HG03521 (cell line): ENCODE measurements around the gene MYLK.
"Not testable (repeated sequence)": the region's sequence is repeated elsewhere in the genome, so short reads cannot be mapped to it uniquely, and the experiment has no call there.

ENCODE experiments used
- ATAC-seq: cut with Tn5 transposase; IDR thresholded peaks from one replicate; pipeline ENCODE4 v1.9.1; 2021; ENCODE audit warnings: mild to moderate bottlenecking, moderate library complexity; ENCODE audit not compliant: unreplicated experiment

MYLK gene

DNA sequence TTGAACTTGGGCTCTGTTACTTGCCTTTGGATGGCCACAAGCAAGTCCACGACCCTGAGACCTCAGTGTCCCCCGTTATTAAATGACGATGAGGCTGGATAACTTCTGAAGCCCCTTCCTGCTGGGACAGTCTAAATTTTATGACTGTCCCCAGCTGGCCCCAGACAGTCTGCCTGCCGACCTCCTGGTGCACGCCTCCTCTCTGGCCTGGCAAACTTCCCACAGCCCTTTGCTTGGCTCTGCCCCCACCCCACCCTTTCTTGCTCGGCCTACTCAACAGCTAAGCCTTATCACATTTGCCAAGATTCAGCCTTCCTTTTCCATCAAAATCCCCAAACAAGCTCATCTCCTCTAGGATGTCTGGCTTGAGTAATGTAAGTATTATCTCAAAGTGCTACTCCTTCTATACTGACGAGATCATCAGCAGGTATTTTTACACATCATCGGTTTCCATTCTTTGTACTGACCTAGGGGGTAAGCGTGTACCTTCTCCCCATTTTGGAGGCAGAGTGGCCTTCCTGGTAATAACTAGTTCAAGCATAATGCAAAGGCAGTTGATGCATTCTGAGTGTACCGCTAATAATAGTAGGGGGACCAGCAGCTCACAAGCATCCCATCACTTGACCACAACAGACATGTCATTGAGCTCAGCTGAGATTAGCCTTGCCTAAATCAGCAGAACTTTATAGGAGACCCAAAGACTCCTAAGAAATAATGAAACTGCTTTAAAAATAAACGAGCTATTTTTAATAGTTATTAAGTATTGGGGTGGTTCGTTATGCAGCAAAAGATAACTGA lies 178.4 kb downstream of the MYLK start:
- ATAC-seq, result no peak

- ATAC-seq, result not testable (repeated sequence)
Measured at GRCh38 chr3:123703663-123704062, 180.5 kb downstream of the MYLK start.

- no peak for ATAC-seq
Measured at GRCh38 chr3:123702720-123703119, 181.4 kb downstream of the MYLK start.

- not testable (repeated sequence) for ATAC-seq
Measured at GRCh38 chr3:123702057-123702456, 182.1 kb downstream of the MYLK start.

- ATAC-seq, result no peak
Measured at GRCh38 chr3:123700791-123701722, 183.1 kb downstream of the MYLK start.

- ATAC-seq, result no peak
Measured at GRCh38 chr3:123698813-123699212, 185.3 kb downstream of the MYLK start.

- ATAC-seq, result no peak
Measured at GRCh38 chr3:123696808-123697207, 187.3 kb downstream of the MYLK start.

GRCh38 chr3:123695731-123696640 lies 188.1 kb downstream of the MYLK start:
- no peak for ATAC-seq

DNA sequence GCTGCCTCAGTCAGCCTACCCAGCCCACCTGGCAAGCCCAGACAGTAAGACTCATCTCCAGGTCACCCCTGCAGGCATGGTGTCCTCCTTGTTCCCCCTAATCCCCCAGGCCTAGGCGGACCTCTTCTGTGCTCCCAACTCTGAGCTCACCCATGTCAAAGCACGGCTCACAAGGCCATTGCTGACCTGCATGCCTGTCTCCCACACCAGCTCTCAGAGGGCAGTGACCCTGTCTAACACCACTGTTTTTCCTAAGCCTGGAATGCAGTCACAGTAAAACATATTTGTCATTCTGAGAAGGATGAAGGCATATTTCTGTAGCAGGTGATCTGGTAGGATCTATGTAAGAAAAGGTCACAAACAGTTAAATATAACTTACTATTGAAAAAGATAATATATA lies 189.0 kb downstream of the MYLK start:
- ATAC-seq, result no peak

- ATAC-seq, result no peak
Measured at GRCh38 chr3:123694366-123695087, 189.6 kb downstream of the MYLK start.

- ATAC-seq, result no peak
Measured at GRCh38 chr3:123693584-123694190, 190.4 kb downstream of the MYLK start.

DNA sequence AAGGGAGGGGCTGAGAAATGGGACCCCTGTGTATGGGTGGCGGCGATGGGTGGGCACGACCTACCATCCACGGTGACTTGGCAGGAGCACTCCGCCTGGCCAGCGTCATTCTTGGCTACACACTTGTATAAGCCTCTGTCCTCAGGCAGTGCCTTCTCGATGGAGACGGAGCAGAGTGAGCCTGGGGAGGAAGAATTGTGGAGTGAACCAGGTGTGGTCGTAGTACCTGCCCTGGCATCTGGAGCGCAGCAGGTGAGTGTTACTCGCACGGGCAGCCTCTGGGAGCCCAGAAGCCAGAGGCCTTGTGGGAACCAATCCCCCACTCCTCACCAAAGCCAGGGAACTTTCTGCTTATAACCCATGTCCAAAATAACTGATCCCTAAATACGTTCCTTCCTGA lies 191.5 kb downstream of the MYLK start:
- ATAC-seq, result no peak

DNA sequence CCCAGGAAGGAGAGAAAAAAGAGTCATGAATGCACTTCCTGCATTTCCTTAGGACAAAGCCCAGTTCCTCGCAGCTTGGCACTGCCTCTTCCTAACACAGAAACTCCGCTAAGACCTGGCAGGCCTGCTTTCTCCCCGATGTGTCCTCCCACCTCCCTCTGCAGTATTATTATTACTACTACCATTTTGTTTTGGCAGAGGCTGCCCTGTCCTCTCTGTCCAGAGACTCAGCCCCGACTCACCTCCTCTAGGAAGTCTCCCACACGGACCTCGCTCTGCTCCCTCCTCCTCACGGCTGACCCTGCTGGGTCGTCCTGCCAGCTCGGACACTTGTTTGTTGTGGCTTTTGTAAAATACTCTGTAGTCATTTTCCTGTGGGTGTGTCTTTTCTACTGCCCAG lies 192.1 kb downstream of the MYLK start:
- ATAC-seq, result no peak

- no peak for ATAC-seq
Measured at GRCh38 chr3:123689831-123690230, 194.3 kb downstream of the MYLK start.

DNA sequence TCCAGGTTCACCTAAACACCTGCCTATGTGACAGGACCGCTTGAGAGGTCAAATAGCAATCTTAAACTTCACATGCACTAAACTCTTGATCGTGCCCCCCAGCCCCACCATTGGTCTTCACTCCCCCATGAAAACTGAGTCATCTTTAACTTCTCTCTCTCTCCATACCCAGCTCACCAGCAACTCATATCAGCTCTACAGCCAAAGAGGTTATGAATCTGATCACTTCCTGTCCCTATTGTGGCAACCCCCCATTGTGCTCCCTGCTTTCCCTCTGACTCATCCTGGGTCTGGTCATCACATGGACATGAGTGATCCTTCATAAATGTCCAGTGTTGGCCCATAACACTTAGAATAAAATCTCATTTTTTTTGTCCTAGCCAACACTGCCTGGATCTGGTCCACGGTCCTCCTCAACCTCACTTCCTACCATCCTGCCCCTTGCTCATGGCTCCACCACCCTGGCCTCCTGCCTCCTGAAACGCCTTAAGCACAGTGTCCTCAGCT lies 195.8 kb downstream of the MYLK start:
- no peak for ATAC-seq

- ATAC-seq, result no peak
Measured at GRCh38 chr3:123687286-123687685, 196.8 kb downstream of the MYLK start.

DNA sequence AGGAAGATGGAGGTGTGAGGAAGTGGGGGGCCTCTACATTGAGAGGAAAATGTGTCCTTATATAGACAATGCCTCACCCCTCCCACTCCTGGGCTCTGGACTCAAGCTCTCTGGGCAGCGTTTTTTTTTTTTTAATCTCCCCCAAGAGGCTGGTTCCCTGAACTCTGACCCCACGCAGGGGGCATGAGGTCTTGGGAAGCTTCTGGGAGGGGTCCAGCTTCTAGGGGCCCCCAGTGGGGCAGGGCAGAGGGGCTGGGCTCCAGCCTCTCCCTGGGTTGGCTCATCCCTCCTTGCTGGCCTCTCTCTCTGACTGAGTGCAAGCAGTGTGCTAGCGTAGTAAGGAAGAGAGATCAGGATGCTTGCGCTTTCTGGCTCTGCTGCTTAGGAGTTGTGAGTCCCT lies 197.9 kb downstream of the MYLK start:
- ATAC-seq, result no peak

GRCh38 chr3:123685780-123686179 lies 198.4 kb downstream of the MYLK start:
- ATAC-seq, result no peak

GRCh38 chr3:123684636-123685035 lies 199.5 kb downstream of the MYLK start:
- no peak for ATAC-seq

GRCh38 chr3:123684209-123684608 lies 199.9 kb downstream of the MYLK start:
- ATAC-seq, result no peak
